SH-SY5Y (cell line): ENCODE measurements around the gene RALGAPA2.

Experiments
- GATA2 ChIP-seq: IDR thresholded peaks from 2 replicates; pipeline ENCODE4 v1.6.1; 2011; ENCODE audit warnings: mild to moderate bottlenecking, low read depth, low read length
- GATA3 ChIP-seq: IDR thresholded peaks from 2 replicates; pipeline ENCODE4 v1.6.1; 2011; ENCODE audit warnings: low read depth, mild to moderate bottlenecking, low read length, moderate library complexity

DNA sequence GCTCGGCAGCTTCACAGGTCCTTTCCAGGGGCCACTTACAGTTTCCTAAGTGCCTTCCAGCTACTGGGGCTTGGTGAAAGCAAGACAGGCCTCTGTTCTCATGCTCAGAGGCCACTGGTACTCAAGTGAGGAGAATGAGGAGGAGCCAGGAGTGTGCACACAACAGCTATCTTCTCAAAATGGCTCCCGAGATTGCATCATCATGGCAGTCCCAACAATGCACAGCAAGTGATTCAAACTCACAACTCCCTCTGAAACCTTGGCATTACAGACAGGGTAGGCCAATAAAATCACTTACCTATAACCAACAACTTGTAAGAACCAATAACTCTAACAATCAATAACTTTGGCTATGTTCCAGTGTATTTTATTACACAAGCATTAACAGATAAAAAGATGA is 77.4 kb downstream of the RALGAPA2 start:
- TF ChIP-seq GATA2 (no peak), GATA3 (no peak)
